HG03159 (cell line): ENCODE data around the gene CCDC136.

Experiments
- ATAC-seq: cut with Tn5 transposase; IDR thresholded peaks from one replicate; pipeline ENCODE4 v1.9.1; 2021; ENCODE audit warnings: mild to moderate bottlenecking, moderate library complexity; ENCODE audit not compliant: unreplicated experiment

Gene CCDC136

DNA sequence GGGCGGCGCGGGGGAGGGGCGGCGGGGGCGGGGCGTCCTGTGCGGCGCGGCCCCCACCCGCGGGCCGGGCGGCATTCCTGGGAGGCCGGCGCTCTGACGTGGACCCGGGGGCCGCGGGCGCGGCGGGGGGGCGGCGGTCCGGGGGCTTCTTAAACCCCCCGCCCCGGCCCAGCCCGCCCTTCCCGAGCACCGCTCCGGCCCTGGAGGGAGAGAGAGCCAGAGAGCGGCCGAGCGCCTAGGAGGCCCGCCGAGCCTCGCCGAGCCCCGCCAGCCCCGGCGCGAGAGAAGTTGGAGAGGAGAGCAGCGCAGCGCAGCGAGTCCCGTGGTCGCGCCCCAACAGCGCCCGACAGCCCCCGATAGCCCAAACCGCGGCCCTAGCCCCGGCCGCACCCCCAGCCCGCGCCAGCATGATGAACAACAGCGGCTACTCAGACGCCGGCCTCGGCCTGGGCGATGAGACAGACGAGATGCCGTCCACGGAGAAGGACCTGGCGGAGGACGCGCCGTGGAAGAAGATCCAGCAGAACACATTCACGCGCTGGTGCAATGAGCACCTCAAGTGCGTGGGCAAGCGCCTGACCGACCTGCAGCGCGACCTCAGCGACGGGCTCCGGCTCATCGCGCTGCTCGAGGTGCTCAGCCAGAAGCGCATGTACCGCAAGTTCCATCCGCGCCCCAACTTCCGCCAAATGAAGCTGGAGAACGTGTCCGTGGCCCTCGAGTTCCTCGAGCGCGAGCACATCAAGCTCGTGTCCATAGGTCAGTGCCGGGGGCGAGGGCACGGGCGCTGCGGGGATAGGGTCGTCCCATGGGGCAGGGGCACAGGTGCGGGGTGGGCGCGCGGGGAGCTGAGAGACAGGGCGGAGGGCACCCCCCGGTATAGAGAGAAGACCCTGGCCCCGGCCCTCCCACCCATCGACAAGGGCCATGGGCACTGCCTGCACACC is 38.7 kb downstream of the CCDC136 start, which contains the start of gene FLNC:
TSS of gene FLNC (plus strand) at position 176 of the 947 bp plus-strand sequence. CDS start at position 408, 232 bp downstream.
- no peak for ATAC-seq

DNA sequence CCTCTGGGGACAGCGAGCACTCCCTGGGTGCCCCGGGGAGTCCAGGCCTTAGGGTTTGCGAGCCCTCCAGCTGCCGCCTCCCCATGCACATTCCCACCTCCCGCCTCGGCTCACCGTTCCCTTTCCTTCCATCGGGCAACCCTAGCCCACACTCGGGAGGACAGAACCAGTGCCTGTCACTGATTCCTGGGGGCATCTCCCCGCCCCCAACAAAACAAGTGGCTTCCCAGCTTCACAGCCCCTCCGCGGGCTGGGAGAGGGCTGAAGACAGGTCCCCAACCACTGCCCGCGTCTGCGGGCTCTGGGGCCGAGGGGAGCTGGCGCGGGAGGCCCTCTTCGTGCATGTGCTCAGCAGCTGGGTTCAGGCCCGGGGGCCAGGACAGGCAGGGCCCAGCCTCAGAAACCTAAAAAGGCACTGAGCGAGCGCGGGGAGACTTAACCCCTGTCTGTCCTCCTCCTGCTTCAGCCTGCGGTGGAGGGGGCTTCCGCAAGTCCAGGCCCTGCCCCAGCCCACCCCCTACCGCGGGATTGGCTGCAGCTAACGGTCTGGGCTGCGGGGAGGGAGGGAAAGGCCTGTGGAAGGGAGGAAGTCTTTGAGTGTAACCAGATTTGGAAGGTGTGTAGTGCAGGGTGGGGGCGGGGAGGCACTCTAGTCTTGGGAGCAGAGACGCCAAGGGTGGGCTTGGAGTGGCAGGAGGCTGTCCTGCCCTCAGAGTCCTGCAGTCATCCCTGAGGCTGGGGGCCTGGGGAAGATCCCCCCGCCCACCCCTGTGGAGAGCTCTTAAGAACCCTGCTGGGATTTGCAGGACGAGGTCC is 39.6 kb downstream of the CCDC136 start:
- ATAC-seq: no peak

GRCh38 chr7:128831994-128832879 is 40.5 kb downstream of the CCDC136 start:
- ATAC-seq: no peak

DNA sequence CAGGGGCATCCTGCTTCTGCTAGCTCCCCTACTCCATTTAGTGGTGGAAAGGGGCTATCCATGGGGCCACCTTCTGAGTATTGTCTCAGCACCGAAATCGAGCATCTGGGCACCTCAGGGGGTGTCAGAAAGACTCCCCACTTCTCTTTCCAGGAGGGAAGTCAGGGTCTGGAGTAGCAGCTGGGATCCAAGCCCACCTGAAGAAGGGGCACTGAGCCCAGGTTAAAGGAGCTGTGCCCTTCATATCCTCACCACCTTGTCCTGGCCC is 41.0 kb downstream of the CCDC136 start:
- ATAC-seq: no peak

GRCh38 chr7:128833148-128833945 is 41.6 kb downstream of the CCDC136 start:
- ATAC-seq: no peak

DNA sequence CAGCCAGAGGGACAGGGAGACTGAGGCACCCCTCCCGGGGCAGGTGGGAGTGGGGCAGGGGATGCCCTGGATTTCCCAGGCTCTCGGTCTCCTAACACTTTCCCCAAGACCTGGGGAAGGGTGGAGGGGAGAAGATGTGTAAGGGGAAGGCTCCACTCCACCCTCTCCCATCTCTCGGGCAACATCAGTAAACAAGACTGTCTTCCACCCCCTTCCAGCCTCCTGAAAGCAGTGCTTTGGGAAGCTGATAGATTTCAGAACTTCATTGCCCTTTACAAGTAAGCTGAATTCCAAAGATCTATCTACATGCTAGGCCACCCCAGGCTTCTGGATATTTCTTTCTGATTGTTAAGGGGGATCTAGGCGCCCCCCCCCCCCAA is 42.2 kb downstream of the CCDC136 start:
- ATAC-seq: no peak

DNA sequence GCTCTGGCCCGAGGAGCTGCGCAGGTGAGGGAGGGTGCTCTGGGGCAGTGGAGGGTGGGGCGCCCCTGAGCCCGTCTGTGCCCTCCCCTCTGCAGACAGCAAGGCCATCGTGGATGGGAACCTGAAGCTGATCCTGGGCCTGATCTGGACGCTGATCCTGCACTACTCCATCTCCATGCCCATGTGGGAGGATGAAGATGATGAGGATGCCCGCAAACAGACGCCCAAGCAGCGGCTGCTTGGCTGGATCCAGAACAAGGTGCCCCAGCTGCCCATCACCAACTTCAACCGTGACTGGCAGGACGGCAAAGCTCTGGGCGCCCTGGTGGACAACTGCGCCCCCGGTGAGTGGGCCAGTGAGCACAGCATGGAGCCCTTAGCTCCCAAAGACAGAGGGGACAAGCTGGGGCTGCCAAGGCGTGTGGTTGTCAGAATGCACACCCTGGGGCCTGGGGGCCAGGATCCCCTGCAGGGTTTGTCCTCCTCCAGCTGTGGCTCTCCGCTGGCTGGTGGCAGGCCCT is 43.5 kb downstream of the CCDC136 start:
- ATAC-seq: no peak

DNA sequence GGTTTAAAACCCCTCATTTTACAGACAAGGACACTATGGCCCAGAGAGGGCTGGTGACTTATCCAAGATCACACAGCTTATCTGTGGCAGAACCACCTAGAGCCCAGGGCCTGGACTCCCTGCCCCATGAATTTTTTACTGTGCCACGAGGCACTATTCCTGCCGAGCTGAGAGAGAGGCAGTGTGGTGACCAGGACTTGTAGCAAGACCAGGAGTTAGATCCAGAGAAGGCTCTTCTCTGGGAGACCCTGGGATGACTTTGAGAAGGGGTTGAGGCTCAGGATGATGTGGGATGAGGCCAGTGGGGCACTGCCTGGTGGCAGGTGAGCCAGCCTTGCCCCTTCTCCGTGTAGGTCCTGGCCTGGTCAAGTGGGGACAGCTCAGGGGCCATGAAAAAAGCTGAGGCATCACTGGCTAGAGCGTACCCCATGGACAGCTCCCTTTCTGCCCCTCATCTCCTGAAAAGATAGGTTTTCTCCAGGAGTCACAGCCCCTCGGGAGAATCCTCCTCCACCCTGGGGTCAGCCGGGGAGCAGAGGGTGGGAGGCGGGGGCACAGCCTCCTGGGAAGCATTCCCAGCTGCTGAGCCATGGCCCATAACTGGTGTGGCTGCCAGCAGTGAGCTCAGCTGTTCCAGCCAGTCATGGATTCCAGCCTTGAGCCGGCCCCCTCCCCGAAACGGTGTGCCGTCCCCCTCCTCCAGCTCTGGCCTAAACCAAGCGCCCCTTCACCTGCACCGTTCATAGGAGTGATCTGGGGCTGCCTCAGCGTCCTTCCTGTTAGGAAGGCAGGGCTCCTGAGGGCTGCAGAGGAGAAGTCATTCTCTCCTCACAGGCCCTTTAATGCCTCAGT is 44.2 kb downstream of the CCDC136 start:
- ATAC-seq: no peak

- no peak for ATAC-seq
Observed at GRCh38 chr7:128836729-128837348, 45.1 kb downstream of the CCDC136 start.

GRCh38 chr7:128837521-128837921 is 45.8 kb downstream of the CCDC136 start:
- no peak for ATAC-seq

GRCh38 chr7:128838109-128838779 is 46.5 kb downstream of the CCDC136 start:
- ATAC-seq: no peak

GRCh38 chr7:128838981-128839731 is 47.4 kb downstream of the CCDC136 start:
- no peak for ATAC-seq

GRCh38 chr7:128839751-128840177 is 48.0 kb downstream of the CCDC136 start:
- no peak for ATAC-seq

DNA sequence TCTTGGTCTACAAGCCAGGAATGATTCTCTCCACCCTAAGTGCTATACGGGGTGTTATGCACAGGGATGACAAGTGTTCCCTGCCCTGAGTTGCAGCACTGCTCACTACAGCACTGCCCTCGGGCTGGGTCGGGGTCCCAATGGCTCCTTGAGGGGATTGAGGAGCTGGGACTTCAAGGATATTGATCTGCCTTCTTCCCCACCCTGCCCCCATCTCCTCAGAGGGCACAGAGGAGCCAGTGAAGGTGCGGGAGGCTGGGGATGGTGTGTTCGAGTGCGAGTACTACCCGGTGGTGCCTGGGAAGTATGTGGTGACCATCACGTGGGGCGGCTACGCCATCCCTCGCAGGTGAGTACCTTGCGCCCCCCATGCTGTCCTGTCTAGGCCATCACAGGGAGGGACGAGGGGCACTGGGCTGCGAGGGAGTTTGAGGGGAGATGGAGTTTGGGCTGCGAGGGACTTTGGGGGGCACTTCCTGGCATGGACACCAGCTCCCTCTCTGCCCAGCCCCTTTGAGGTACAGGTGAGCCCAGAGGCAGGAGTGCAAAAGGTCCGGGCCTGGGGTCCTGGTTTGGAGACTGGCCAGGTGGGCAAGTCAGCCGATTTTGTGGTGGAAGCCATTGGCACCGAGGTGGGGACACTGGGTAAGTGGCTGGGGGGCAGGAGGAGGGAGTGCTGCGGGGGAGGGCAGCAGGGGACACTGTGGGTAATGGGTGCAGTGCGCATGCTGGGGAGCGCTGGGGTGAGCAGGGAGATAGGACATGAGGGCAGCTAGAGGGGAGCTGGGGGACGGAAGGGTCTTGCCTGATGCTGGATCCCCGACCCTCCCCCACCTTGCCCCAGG is 48.8 kb downstream of the CCDC136 start:
- ATAC-seq: no peak

DNA sequence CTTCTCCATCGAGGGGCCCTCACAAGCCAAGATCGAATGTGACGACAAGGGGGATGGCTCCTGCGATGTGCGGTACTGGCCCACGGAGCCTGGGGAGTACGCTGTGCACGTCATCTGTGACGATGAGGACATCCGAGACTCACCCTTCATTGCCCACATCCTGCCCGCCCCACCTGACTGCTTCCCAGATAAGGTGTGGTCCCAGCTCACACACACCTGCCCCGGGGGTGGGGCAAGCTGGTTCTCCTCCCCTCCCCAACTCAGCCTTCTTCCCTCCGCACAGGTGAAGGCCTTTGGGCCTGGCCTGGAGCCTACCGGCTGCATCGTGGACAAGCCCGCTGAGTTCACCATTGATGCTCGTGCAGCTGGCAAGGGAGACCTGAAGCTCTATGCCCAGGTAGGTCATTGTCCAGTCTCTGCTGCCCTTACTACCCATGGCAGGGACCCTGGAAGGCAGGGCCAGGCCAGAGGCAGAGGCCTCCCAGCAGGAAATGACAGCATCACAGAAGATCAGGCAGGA is 49.5 kb downstream of the CCDC136 start:
- ATAC-seq: no peak
